Tibial nerve (tissue), 4 donors: Measurements from ENCODE around the gene TMEM9. TPM values are rescaled to one million over a fixed set of nuclear protein-coding genes. Genes with fewer than 3 reads are reported as not detected.

Source experiments
- DNase-seq, 2 donors: peaks; one replicate each; pipeline ENCODE4 v3.0.0-alpha.2; 2019; ENCODE audit warnings: low spot score in 2 of 2
- H3K27ac ChIP-seq, 4 donors: fragments of 200-600 bp; sonication (generic) in 3 of 4; one replicate each; pipeline ENCODE4 v1.5.1; 2017 to 2019; ENCODE audit warnings: mild to moderate bottlenecking in 1 of 4
- H3K27me3 ChIP-seq, 2 donors: fragments of 200-600 bp; sonication (generic) in 1 of 2; one replicate each; pipeline versions ENCODE4 v1.5.1 to v1.6.0; 2017 to 2019
- H3K36me3 ChIP-seq, 3 donors: fragments of 200-600 bp; sonication (generic); one replicate each; pipeline ENCODE4 v1.5.1; 2018 to 2019
- H3K4me1 ChIP-seq, 4 donors: fragments of 200-600 bp; sonication (generic) in 3 of 4; one replicate each; pipeline ENCODE4 v1.5.1; 2017 to 2019
- H3K4me3 ChIP-seq, 4 donors: fragments of 200-600 bp; sonication (generic) in 3 of 4; one replicate each; pipeline ENCODE4 v1.5.1; 2017 to 2019; ENCODE audit warnings: mild to moderate bottlenecking in 1 of 4, moderate library complexity in 1 of 4
- H3K9me3 ChIP-seq, 4 donors: fragments of 200-600 bp; sonication (generic) in 3 of 4; one replicate each; pipeline ENCODE4 v1.5.1; 2017 to 2019
- EP300 ChIP-seq, 2 donors: sonication (generic); formaldehyde crosslinking; IDR thresholded peaks; one replicate each; pipeline ENCODE4 v1.6.1; 2017; ENCODE audit warnings: antibody characterized with exemption in 2 of 2, mild to moderate bottlenecking in 1 of 2
- POLR2A ChIP-seq, 2 donors: fragments of 450-650 bp; IDR thresholded peaks; one replicate each; pipeline ENCODE4 v1.6.1; 2017; ENCODE audit warnings: antibody characterized with exemption in 2 of 2, mild to moderate bottlenecking in 2 of 2, moderate library complexity in 2 of 2
- WGBS, 2 donors: methylation state at CpG; one replicate each; pipeline ENCODE4 v1.1.5; 2018; 5-methylcytosine and 5-hydroxymethylcytosine counted together
- total RNA-seq, 4 donors: library from RNA; depleted of rRNA; stranded (reverse); fragments of >200 nt; gene quantifications; one replicate each; pipeline ENCODE4 v1.1.0, GENCODE V29; 2016
- TF ChIP-seq, protein P1 (sequence below), 5 experiments: fragments of 200-600 bp in 3 of 5; fragments of 450-650 bp in 2 of 5; sonication (generic) in 3 of 5; IDR thresholded peaks; one replicate each; pipeline ENCODE4 v1.5.1; 2016 to 2019; ENCODE audit warnings: antibody characterized with exemption in 5 of 5, mild to moderate bottlenecking in 3 of 5, moderate library complexity in 2 of 5

Gene TMEM9
- total RNA-seq, 4 donors from 2014 or later: 57.9 to 73.9 (median 66.3) TPM

GRCh38 chr1:201184307-201185122 lies 30.2 kb upstream of the TMEM9 start:
- TF ChIP-seq POLR2A (IDR thresholded peaks at IDR 0.05) (no peak), EP300 (IDR thresholded peaks at IDR 0.05) (no peak)
- TF ChIP-seq, protein P1, sequence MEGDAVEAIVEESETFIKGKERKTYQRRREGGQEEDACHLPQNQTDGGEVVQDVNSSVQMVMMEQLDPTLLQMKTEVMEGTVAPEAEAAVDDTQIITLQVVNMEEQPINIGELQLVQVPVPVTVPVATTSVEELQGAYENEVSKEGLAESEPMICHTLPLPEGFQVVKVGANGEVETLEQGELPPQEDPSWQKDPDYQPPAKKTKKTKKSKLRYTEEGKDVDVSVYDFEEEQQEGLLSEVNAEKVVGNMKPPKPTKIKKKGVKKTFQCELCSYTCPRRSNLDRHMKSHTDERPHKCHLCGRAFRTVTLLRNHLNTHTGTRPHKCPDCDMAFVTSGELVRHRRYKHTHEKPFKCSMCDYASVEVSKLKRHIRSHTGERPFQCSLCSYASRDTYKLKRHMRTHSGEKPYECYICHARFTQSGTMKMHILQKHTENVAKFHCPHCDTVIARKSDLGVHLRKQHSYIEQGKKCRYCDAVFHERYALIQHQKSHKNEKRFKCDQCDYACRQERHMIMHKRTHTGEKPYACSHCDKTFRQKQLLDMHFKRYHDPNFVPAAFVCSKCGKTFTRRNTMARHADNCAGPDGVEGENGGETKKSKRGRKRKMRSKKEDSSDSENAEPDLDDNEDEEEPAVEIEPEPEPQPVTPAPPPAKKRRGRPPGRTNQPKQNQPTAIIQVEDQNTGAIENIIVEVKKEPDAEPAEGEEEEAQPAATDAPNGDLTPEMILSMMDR (IDR thresholded peaks at IDR 0.05): peak in 4 of 5 experiments; percentile 35 to 49 (median 42)
- DNase-seq: peak in 1 of 2 donors; percentile 33
- Histone ChIP-seq H3K27me3 (no peaks in the 10 kb centered on the region), H3K36me3 (no peaks in the 10 kb centered on the region), H3K4me1 (peaks cover 0 to 10% (median 0%) of the 10 kb centered on the region in 4 donors), H3K27ac (no peak overlapping the region), H3K4me3 (no peak overlapping the region), H3K9me3 (no peaks in the 10 kb centered on the region)
- 38 to 41% methylated on average over 9 of the region's 9 CpGs for WGBS, 2 donors

DNA sequence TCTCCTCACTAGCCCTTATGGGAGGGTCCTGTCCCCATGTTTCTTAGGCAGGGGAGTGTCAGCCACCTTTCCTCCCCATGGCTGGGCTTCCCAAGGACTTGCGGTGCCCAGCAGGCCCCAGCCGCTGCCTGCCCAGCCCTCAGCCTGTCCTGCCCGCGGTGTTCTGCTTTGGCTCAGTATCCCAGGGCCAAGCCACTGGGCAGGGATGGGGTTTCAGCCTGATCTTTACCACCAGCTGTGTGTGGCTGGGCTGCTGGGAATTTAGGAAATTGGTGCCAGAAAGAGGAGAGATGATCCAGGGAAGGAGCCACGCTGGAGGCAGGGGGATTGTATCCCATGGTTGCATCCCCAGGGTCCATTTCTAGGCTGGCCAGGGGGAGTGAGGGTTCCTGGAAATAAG lies 29.5 kb upstream of the TMEM9 start:
- no peak for DNase-seq
- no peaks in the 10 kb centered on the region for H3K9me3 ChIP-seq
- H3K4me3 ChIP-seq: no peak overlapping the region
- no peak for TF ChIP-seq POLR2A (IDR thresholded peaks at IDR 0.05)
- TF ChIP-seq EP300 (IDR thresholded peaks at IDR 0.05): no peak
- TF ChIP-seq, protein P1 (IDR thresholded peaks at IDR 0.05): no peak
- no peak overlapping the region for H3K27ac ChIP-seq
- no peaks in the 10 kb centered on the region for H3K27me3 ChIP-seq
- WGBS, 2 donors: 63 to 85% methylated on average over 1 to 3 of the region's 5 CpGs
- peaks cover 0 to 10% (median 0%) of the 10 kb centered on the region in 4 donors for H3K4me1 ChIP-seq
- H3K36me3 ChIP-seq: no peaks in the 10 kb centered on the region

DNA sequence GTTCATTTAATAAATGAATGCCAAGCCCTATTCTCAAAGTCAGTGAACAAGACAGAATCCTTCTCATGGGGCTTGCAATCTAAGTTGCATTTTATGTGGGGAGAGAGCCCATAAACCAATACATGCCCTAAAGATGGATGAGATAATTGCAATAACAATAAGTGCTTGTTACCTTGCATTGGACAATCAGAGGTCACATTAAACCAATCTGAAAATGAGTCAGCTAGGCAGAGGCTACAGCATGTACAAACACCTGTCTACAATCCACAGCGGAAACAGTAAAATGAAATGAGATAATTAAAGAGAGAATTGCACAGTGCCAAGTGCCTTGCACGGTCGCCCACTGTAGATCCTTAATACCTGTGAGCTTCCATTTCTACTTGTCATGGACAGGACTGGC lies 28.9 kb upstream of the TMEM9 start:
- Histone ChIP-seq H3K4me1 (peaks cover 0 to 10% (median 0%) of the 10 kb centered on the region in 4 donors), H3K4me3 (no peak overlapping the region), H3K27ac (no peak overlapping the region), H3K9me3 (no peaks in the 10 kb centered on the region), H3K27me3 (no peaks in the 10 kb centered on the region), H3K36me3 (no peaks in the 10 kb centered on the region)
- WGBS, 2 donors: 87 to 93% methylated on average over 3 of the region's 3 CpGs
- DNase-seq: no peak
- TF ChIP-seq, protein P1 (IDR thresholded peaks at IDR 0.05): no peak
- TF ChIP-seq EP300 (IDR thresholded peaks at IDR 0.05): no peak
- no peak for TF ChIP-seq POLR2A (IDR thresholded peaks at IDR 0.05)

DNA sequence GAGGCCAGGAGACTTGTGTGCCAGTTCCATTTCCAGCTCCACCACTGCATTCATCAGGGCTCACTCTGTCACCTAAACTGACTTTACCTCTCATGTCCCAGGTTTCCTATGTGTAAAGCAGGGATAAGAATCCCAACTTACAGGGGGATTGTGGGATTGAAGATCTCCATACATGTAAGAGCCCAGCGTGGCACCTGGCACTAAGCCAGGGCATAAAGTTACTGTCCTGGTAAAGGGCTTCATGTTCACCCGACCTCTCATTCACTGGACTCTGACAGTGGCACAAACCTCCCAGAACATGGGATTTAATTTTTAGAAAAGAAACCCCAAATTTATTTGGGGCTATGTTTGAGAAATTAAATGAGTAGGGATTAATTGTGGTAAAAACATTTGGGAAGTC lies 27.5 kb upstream of the TMEM9 start:
- no peak overlapping the region for H3K27ac ChIP-seq
- no peak for TF ChIP-seq EP300 (IDR thresholded peaks at IDR 0.05)
- no peak for TF ChIP-seq POLR2A (IDR thresholded peaks at IDR 0.05)
- TF ChIP-seq, protein P1 (IDR thresholded peaks at IDR 0.05): no peak
- peaks cover 0 to 10% (median 0%) of the 10 kb centered on the region in 4 donors for H3K4me1 ChIP-seq
- no peak overlapping the region for H3K4me3 ChIP-seq
- DNase-seq: no peak
- no peaks in the 10 kb centered on the region for H3K36me3 ChIP-seq
- WGBS, 2 donors: 50 to 62% methylated on average over 2 of the region's 2 CpGs
- H3K9me3 ChIP-seq: no peaks in the 10 kb centered on the region
- no peaks in the 10 kb centered on the region for H3K27me3 ChIP-seq

GRCh38 chr1:201181323-201181722 lies 27.0 kb upstream of the TMEM9 start:
- Histone ChIP-seq H3K36me3 (no peaks in the 10 kb centered on the region), H3K27me3 (no peaks in the 10 kb centered on the region), H3K4me3 (no peak overlapping the region), H3K27ac (no peak overlapping the region), H3K4me1 (peaks cover 0 to 10% (median 0%) of the 10 kb centered on the region in 4 donors), H3K9me3 (no peaks in the 10 kb centered on the region)
- DNase-seq: no peak
- 86 to 88% methylated on average over 1 of the region's 1 CpG for WGBS, 2 donors
- TF ChIP-seq EP300 (IDR thresholded peaks at IDR 0.05): no peak
- no peak for TF ChIP-seq POLR2A (IDR thresholded peaks at IDR 0.05)
- TF ChIP-seq, protein P1 (IDR thresholded peaks at IDR 0.05): no peak
